Muscle of leg (tissue), 11 donors: ENCODE data around the gene MAP7D1. TPM values are rescaled to one million over a fixed set of nuclear protein-coding genes. Genes with fewer than 3 reads are reported as not detected.

Experiments used
- DNase-seq: peaks from one replicate; pipeline ENCODE4 v3.0.0; 2013
- H3K27ac ChIP-seq: one replicate; pipeline ENCODE4 v1.5.1; 2013; ENCODE audit warnings: mild to moderate bottlenecking, low read length, control low read depth
- H3K27me3 ChIP-seq: one replicate; pipeline ENCODE4 v1.6.1; 2013; ENCODE audit warnings: low read length; ENCODE audit not compliant: control insufficient read depth, insufficient read depth
- H3K36me3 ChIP-seq: one replicate; pipeline ENCODE4 v1.6.1; 2013; ENCODE audit warnings: low read length; ENCODE audit not compliant: control insufficient read depth, insufficient read depth
- H3K4me1 ChIP-seq: one replicate; pipeline ENCODE4 v1.6.1; 2013; ENCODE audit warnings: low read length; ENCODE audit not compliant: control insufficient read depth, insufficient read depth
- H3K4me3 ChIP-seq: one replicate; pipeline ENCODE4 v1.5.1; 2013; ENCODE audit warnings: low read length, control low read depth
- H3K9me3 ChIP-seq: replicated peaks from 2 replicates; pipeline ENCODE4 v1.6.1; 2013; ENCODE audit warnings: low read depth, low read length; ENCODE audit not compliant: control insufficient read depth
- WGBS: methylation state at CpG from one replicate; pipeline ENCODE4 v1.1.5; 2013; ENCODE audit warnings: missing lambda C conversion rate; ENCODE audit not compliant: insufficient coverage; 5-methylcytosine and 5-hydroxymethylcytosine counted together
- polyA plus RNA-seq, 8 donors: library from polyadenylated mRNA; unstranded; fragments of 120-200 nt; gene quantifications; one replicate each; pipeline versions ENCODE4 v1.2.1 to v1.2.3, GENCODE V29; 2013; ENCODE audit warnings: inconsistent platforms in 1 of 8, low replicate concordance in 1 of 8; ENCODE audit not compliant: insufficient read length in 8 of 8, insufficient read depth in 1 of 8
- total RNA-seq: library from RNA; stranded (reverse); fragments of 120-200 nt; gene quantifications from one replicate; pipeline ENCODE4 v1.2.4, GENCODE V29; 2013

MAP7D1 gene
- total and polyA plus RNA-seq, 9 donors: 72.8 to 197 (median 169) TPM

DNA sequence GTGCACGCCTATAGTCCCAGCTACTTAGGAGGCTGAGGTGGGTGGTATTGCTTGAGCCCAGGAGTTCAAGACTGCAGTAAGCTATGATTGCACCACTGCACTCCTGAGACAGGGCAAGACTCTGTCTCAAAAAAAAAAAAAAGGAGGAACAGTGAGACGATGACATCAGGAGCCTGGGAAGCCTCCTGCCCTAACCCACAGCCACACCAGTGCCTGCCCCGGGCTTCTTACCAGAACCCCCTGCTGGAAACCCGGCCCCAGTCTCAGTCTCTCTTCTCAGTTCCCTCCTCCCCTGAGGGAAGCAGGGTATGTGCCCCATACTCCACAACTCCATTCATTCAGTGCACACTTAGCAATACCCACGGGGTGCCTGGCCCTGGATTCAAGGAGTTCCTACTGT lies 40.0 kb upstream of the MAP7D1 start:
- Histone ChIP-seq H3K4me3 (no peak overlapping the region), H3K4me1 (peaks cover 57% of the 10 kb centered on the region), H3K27me3 (no peaks in the 10 kb centered on the region), H3K36me3 (no peaks in the 10 kb centered on the region), H3K9me3 (no peaks in the 10 kb centered on the region), H3K27ac (peak overlapping the region; percentile 75)
- WGBS: 61% methylated on average over 3 of the region's 5 CpGs
- no peak for DNase-seq

DNA sequence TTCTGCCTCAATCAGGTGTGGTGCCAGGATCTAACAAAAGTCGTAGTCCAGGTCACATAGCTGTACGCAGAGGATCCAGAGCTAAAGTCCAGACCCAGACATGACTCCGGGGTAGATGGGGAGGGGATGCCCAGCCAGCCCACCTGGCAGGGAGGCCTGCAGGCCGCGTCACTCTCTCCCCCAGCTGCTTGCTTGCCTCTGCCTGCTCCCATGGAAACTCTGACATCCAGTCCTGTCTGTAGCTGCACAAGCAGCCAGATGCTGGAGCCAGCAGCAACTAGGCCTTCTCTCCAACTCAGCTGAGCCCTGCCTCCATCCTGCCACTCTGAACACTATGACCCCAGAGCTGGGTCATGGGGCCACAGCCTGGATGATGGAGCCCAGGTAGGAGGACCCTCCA lies 39.1 kb upstream of the MAP7D1 start:
- Histone ChIP-seq H3K27me3 (no peaks in the 10 kb centered on the region), H3K4me1 (peaks cover 57% of the 10 kb centered on the region), H3K9me3 (no peaks in the 10 kb centered on the region), H3K4me3 (no peak overlapping the region), H3K27ac (peak overlapping the region; percentile 75), H3K36me3 (no peaks in the 10 kb centered on the region)
- WGBS: 27% methylated on average over 5 of the region's 5 CpGs
- peak; percentile 92 for DNase-seq

DNA sequence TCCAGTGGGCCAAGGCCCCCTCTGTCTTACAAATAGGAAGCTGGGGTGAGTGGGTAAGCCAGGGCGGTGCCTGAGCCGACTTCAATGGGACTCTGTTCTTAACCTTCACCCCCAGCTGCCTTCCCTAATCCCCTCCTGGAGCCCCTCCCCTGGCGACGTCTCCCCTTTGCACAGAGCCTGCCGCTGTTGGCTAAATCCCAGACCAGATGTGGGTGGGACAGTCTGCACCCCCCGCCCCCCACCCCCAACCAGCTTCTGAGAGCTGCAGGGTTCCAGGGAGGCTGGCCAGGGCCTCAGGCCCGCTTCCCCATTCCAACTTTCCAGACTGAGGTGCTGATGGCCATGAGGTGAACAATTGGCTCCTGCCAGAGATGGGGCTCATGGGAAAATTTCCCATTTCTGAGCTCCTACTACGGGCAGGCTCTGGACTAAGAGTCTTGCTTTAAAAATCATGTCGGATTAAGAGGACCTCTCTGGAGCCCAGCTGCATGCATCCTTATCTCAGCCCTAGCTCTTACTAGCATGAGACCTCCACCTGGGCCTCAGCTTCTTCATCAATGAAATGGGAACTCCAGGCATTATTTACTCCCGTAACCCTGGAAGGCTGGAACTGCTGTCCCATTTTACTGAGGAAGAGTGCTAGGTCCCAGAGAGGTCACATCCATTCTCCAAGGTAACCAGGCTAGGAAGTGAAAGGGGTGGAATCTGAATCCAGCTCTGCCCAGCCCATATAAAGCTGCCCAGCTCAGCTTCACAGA lies 37.3 kb upstream of the MAP7D1 start:
- H3K36me3 ChIP-seq: no peaks in the 10 kb centered on the region
- H3K27me3 ChIP-seq: no peaks in the 10 kb centered on the region
- H3K27ac ChIP-seq: no peak overlapping the region
- DNase-seq: no peak
- WGBS: 24% methylated on average over 5 of the region's 10 CpGs
- H3K4me1 ChIP-seq: peaks cover 67% of the 10 kb centered on the region
- no peak overlapping the region for H3K4me3 ChIP-seq
- H3K9me3 ChIP-seq: no peaks in the 10 kb centered on the region

DNA sequence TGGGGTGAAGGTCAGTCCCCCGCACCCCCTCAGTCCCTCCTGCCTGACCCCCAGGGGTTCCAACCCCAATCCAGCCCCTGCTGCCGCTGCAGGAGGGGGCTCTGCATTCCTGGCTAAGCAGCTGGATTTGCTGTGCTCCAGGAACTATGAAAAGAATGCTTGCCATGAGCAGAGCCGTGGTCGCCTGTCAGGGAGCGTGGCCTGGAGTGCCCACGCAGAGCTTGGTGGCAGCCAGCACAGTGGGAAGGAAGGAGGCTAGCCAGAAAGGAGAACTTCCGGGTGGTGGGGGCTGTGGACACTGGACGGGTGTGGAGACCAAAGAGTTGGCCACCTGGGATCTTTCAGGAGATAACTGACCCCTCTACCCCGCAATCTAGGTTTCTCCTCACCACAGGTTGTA lies 36.5 kb upstream of the MAP7D1 start:
- 48% methylated on average over 4 of the region's 9 CpGs for WGBS
- no peaks in the 10 kb centered on the region for H3K9me3 ChIP-seq
- peaks cover 75% of the 10 kb centered on the region for H3K4me1 ChIP-seq
- no peak overlapping the region for H3K4me3 ChIP-seq
- H3K36me3 ChIP-seq: no peaks in the 10 kb centered on the region
- peak overlapping the region; percentile 47 for H3K27ac ChIP-seq
- peaks cover 4% of the 10 kb centered on the region for H3K27me3 ChIP-seq
- DNase-seq: no peak

DNA sequence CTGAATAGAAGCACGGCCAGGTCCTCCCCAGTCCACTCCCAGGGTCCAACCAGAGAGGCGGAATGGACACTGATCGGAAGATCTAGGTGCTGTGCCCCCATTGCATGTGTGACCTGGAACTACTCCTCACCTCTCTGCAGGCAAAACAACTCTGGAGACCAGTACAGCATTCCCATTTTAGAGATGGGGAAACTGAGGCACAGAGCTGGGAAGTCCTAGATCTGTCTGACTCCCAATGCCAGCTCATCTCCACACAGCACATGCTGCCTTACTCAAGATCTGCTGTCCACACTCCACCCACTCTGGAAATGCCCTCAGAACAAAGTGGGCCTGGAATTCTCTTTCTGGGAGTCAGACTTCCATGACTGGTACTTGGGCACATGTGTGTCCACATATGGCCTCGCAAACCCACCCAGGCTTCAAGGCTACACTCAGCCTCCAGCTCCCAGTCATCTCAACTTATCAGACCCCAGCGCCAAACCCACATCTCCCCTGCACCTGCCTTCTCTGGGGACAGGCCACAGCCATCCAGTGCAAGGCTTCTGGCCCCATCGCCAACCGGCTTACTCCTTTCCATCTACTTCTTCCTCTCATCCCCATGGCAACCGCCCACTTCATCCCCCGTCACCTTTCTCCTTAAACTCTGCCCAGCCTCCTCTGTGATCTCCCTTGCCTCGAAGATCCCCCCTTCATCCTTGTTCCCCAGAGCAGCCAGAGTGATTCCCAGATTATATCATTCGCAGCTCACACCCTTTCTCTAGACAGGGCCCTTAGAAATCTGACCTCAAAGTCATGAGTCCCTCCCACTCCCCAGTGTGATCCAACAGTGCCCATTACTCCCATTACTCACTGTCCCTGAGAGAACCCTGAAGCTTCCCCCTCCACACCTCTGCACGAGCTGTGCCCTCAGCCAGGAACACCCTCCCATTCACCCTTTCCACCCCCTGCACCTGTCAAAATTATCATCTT lies 33.6 kb upstream of the MAP7D1 start:
- Histone ChIP-seq H3K4me3 (no peak overlapping the region), H3K27me3 (peaks cover 20% of the 10 kb centered on the region), H3K4me1 (peaks cover 59% of the 10 kb centered on the region), H3K27ac (peak overlapping the region; percentile 29), H3K9me3 (no peaks in the 10 kb centered on the region), H3K36me3 (no peaks in the 10 kb centered on the region)
- DNase-seq: no peak
- 64% methylated on average over 10 of the region's 12 CpGs for WGBS

DNA sequence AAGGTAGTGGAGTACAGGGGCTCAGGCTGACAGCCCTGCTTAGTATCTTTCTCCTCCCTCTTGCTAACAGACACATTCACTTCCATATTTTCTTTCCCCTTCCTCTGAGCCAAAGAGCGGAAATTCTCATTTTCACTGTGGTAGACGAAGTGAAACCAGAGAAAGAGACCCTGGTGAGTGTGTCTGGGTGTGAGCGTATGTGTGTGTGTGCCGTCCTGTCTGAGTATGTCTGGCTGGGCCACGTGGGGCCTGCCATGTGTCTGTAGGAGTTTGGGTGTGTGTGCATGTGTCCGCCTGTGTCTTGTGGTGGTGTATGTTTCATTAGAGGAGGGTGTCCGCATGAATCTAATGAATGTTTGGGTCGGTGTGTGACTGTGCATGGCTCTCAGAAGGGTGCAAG lies 32.6 kb upstream of the MAP7D1 start:
- peak; percentile 83 for DNase-seq
- no peaks in the 10 kb centered on the region for H3K36me3 ChIP-seq
- H3K4me1 ChIP-seq: peaks cover 51% of the 10 kb centered on the region
- H3K4me3 ChIP-seq: no peak overlapping the region
- H3K27me3 ChIP-seq: peaks cover 20% of the 10 kb centered on the region
- 19% methylated on average over 7 of the region's 8 CpGs for WGBS
- H3K27ac ChIP-seq: peak overlapping the region; percentile 38
- no peaks in the 10 kb centered on the region for H3K9me3 ChIP-seq

DNA sequence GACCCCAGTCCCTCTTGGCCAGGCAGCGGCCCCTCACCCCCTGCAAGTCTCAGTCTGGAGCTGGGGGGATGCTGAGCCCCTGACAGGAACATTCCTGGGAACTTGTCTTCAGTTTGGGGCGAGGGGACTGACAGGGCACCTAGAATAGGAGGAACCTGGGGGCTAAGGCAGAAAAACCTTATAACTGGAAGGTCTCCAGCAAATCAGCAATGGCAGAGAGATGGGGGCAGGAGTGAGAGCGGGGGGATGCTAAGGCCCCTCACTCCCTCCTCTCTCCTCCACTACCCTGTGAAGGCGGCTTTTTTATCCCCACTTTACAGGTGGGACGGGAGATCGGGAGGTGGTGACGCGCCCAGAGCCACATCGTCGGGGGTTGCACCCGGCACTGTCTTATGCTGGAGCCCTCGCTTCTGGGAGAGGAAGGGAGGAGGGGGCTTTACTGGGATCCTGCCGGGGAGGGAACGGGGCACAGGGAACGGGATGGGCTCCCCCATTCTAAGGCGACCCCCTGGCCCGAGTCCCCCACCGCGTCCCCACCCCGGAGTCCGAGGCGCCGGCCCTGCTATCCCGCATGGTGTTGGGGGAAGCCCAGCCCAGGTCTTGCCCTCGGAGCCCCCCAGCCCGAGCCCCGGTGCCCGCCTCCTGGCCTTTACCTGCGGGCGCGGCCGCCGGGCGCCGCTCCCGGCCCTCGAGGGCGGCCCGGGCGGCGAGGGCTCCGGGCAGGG lies 31.4 kb upstream of the MAP7D1 start:
- H3K27ac ChIP-seq: peak overlapping the region; percentile 40
- no peak for DNase-seq
- no peaks in the 10 kb centered on the region for H3K36me3 ChIP-seq
- peak overlapping the region; percentile 19 for H3K4me3 ChIP-seq
- H3K27me3 ChIP-seq: peaks cover 20% of the 10 kb centered on the region
- peaks cover 41% of the 10 kb centered on the region for H3K4me1 ChIP-seq
- H3K9me3 ChIP-seq: no peaks in the 10 kb centered on the region
- WGBS: 6% methylated on average over 29 of the region's 42 CpGs

DNA sequence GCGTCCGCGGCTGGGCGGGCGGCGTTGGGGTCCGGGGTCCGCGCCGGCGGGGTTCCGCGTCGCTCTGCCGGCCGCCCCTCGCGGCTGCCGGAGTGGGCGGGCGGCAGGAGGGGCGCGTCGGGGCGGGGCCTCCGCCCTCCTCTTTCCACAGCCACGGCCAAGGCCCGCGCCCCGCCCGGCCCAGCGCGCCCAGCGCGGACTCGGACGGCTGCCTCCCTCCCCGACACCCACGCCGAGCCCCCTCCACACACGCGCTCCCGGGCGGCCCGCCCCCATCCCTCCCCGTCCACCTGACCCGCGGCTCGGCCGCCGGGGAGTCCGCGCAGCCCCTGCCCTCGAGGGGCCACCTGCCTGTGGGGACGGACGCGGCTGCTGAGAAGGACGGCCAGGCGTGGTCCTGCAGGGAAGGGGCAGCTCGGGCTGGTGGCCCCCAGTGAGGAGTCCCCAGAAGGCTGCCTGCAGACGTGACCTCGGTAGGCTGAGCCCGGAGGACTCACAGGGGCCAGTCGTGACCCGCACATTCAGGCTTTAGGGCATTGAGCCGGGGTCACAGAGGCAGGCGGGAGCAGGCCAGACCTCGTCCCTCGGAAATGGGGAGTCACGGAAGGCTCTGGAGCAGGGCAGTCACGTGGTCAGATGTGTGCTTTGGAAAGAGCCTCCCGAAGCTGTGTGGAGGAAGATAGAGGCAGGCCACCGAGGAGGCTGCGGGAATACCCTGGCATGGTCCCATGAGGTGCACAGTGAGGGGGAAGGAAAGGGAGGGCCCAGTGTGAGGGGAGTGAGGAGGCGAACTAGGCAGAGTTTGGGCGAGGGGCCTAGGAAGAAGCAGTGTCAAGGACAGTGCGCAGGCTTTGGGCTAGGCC lies 30.6 kb upstream of the MAP7D1 start, which contains the start of gene COL8A2:
Gene COL8A2 (minus strand): TSS at position 94 of the 863 bp plus-strand sequence. CDS start 24,980 bp downstream, outside the sequence.
- WGBS: 6% methylated on average over 76 of the region's 77 CpGs
- H3K4me1 ChIP-seq: peaks cover 36% of the 10 kb centered on the region
- peaks cover 20% of the 10 kb centered on the region for H3K27me3 ChIP-seq
- no peaks in the 10 kb centered on the region for H3K36me3 ChIP-seq
- H3K4me3 ChIP-seq: peak within 1 kb of the TSS; percentile 38
- DNase-seq: peak; percentile 80
- peak within 1 kb of the TSS; percentile 42 for H3K27ac ChIP-seq
- no peaks in the 10 kb centered on the region for H3K9me3 ChIP-seq

DNA sequence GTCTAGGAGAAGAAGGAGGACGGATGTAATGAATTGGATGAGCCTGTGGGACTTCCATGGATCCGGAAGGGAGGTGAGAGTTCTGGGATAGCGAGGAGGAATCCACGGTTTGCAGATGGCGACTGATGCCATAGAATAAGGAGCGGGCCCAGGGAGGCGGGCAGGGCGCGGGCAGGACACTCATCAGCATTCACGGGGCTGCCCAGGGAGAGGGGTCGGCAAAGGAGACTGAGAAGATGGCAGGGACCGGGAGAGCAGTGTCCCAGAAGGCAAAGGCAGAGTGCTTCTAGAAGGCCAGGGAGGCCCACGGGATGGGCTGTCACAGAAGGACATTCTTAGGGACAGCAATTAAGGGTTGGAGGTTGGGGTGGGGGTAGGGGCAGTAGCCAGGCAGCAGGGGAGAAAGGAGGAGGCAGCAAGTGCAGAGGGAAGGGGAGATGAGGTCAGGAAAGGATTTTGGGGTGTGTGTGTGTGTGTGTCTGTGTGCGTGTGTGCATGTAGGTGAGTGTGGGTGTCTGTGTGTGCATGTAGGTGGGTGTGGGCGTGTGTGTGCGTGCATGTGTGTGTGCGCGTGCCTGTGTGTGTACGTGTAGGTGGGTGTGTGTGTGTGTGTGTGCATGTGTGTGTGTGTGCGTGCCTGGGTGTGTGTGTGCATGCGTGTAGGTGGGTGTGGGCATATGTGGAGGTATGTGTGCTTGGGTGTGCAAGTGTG lies 29.8 kb upstream of the MAP7D1 start:
- Histone ChIP-seq H3K9me3 (no peaks in the 10 kb centered on the region), H3K4me1 (peaks cover 36% of the 10 kb centered on the region), H3K4me3 (peak overlapping the region; percentile 38), H3K27me3 (peaks cover 20% of the 10 kb centered on the region), H3K36me3 (no peaks in the 10 kb centered on the region), H3K27ac (peak overlapping the region; percentile 13)
- WGBS: 65% methylated on average over 19 of the region's 21 CpGs
- DNase-seq: no peak
